Ecto neural progenitor cell (in vitro differentiated cells): Measurements from ENCODE around the gene PHACTR1.
"Not testable (repeated sequence)": the region's sequence is repeated elsewhere in the genome, so short reads cannot be mapped to it uniquely, and the experiment has no call there.

Experiments
- DNase-seq: peaks from one replicate; pipeline ENCODE4 v3.0.0-alpha.2; 2018; ENCODE audit warnings: low spot score

PHACTR1 gene

GRCh38 chr6:13315896-13316295, 599.3 kb downstream of the PHACTR1 start:
- no peak for DNase-seq

- DNase-seq, result no peak
Observed at GRCh38 chr6:13318821-13319220, 602.3 kb downstream of the PHACTR1 start.

- DNase-seq, result no peak
Observed at GRCh38 chr6:13319891-13320564, 603.5 kb downstream of the PHACTR1 start.

DNA sequence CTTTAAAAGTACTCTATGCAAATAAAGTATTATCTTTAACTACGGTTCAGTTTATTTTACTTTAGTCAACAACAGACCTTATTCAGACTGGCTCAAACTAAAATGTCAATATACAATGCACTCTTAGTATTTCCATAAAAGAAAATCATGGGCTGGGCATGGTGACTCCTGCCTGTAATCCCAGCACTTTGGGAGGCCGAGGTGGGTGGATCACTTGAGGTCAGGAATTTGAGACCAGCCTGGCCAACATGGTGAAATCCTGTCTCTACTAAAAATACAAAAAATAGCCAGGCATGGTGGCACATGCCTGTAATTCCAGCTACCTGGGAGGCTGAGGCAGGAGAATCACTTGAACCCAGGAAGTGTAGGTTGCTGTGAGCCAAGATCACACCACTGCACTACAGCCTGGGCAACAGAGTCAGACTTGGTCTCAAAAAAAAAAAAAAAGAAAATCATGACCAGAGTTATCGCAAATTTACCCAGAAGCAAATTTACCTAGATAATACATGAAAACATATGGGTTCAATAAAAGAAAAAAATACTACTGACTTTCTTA, 609.5 kb downstream of the PHACTR1 start:
- not testable (repeated sequence) for DNase-seq

DNA sequence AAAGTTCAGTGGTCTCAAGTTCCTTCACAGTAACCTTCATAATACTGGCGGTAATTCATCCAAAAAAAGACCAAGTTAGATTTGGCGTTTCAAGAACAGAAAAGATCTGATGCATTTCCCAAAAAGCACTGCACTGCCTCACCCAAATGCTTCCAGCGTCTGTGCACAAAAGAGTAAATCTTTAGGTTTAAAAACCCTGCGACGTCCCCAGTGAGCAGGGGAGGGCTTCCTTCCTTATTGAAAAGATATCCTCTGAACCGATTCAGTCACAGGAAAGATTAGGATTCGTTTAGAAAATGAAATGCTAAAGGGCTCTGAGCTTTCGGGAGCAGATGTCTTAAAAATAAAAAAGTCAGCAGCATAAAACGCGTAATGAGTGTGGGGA, 611.1 kb downstream of the PHACTR1 start:
- no peak for DNase-seq

- peak; percentile 96 for DNase-seq
Observed at GRCh38 chr6:13328076-13328874, 611.7 kb downstream of the PHACTR1 start, which contains the start of gene TBC1D7. Gene TBC1D7, minus strand, starts transcription at chr6:13328537. Its CDS starts 1,639 bp downstream, at chr6:13326898.

- DNase-seq, result no peak
Observed at GRCh38 chr6:13328875-13329183, 612.3 kb downstream of the PHACTR1 start.

GRCh38 chr6:13331516-13332348, 615.2 kb downstream of the PHACTR1 start:
- DNase-seq, result no peak

- no peak for DNase-seq
Observed at GRCh38 chr6:13332349-13332706, 615.8 kb downstream of the PHACTR1 start.

DNA sequence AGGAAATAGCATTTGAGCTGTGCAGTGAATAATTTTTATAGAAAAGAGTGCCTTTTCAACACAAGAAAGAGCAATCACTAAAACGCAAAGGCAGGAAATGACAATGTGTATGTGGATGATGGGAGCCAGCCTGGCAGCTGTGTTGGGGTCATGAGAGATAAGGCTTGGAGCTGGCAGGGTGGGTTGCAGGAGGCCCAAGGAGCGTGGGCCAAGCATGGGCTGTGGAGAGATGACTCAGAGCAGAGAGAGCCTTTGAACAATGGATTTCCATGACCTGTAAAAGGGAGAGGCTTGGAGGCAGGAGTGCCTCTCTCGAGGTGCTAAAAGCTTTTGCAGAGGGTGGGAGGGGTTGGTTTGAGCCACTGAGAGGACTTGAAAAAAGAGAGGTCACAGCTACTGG, 618.4 kb downstream of the PHACTR1 start:
- DNase-seq, result no peak

DNA sequence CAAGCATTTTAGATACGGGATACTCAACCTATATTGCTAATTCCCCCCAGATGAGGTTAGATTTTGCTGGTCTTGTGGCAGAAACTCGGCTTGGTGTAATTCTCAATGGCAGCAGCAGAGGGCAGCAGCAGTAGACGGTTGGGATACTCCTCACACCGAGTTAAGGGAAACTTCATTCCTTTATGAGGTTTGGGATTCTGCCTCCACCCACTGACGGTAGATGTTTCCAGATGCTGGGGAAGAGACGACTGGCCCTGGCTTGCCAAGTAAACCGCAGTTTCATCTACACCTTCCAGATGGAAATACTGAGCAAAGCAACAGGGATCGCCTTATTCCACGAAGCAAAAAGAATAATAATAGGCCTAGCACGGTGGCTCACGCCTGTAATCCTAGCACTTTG, 620.0 kb downstream of the PHACTR1 start:
- peak; percentile 87 for DNase-seq

GRCh38 chr6:13338038-13338437, 621.5 kb downstream of the PHACTR1 start:
- no peak for DNase-seq
